GM20000 (cell line): ENCODE results near the gene DPP10.

Experiments
- DNase-seq: peaks from one replicate; pipeline ENCODE4 v3.0.0; 2012; ENCODE audit warnings: low spot score
- CTCF ChIP-seq: IDR thresholded peaks from 2 replicates; pipeline ENCODE4 v1.5.1; 2012; ENCODE audit warnings: mild to moderate bottlenecking, control low read depth; ENCODE audit errors: extremely low read depth, missing control alignments

DPP10 gene

GRCh38 chr2:115174651-115175050, 732.2 kb downstream of the DPP10 start:
- TF ChIP-seq CTCF: no peak
- no peak for DNase-seq

- no peak for TF ChIP-seq CTCF
- no peak for DNase-seq
Observed at GRCh38 chr2:115183144-115183543, 740.7 kb downstream of the DPP10 start.

- no peak for TF ChIP-seq CTCF
- DNase-seq: no peak
Observed at GRCh38 chr2:115190459-115190858, 748.0 kb downstream of the DPP10 start.

GRCh38 chr2:115194623-115195022, 752.2 kb downstream of the DPP10 start:
- DNase-seq: no peak
- TF ChIP-seq CTCF: no peak

GRCh38 chr2:115196587-115196986, 754.1 kb downstream of the DPP10 start:
- DNase-seq: no peak
- TF ChIP-seq CTCF: no peak

GRCh38 chr2:115199966-115200365, 757.5 kb downstream of the DPP10 start:
- TF ChIP-seq CTCF: no peak
- no peak for DNase-seq

- no peak for TF ChIP-seq CTCF
- no peak for DNase-seq
Observed at GRCh38 chr2:115201386-115201785, 758.9 kb downstream of the DPP10 start.
